Stimulated activated naive B cell treated with anti-CD40 and anti-IgM and Interleukin-4, amounts not matched to agents 10 μg/mL and 1 μg/mL and 100 μg/mL, for 72 hours (primary cell): ENCODE measurements around the gene TMEM163.
"Not testable (repeated sequence)": the region's sequence is repeated elsewhere in the genome, so short reads cannot be mapped to it uniquely, and the experiment has no call there.

ENCODE experiments used
- ATAC-seq, 2 donors: fragments of 150-1000 bp; cut with Tn5 transposase; replicated peaks; 2 replicates each; pipeline ENCODE4 v1.10.0; 2021; ENCODE audit warnings: moderate library complexity in 1 of 2
- DNase-seq: peaks from one replicate; pipeline ENCODE4 v3.0.0; 2021
- H3K27ac Mint-ChIP-seq: one replicate; pipeline ENCODE4 v1.8.0; 2022; ENCODE audit warnings: mild to moderate bottlenecking, mixed read lengths
- H3K27me3 Mint-ChIP-seq, 2 donors: one replicate each; pipeline ENCODE4 v1.8.0; 2022; ENCODE audit warnings: mixed read lengths in 2 of 2
- H3K36me3 Mint-ChIP-seq, 2 donors: one replicate each; pipeline ENCODE4 v1.8.0; 2022; ENCODE audit warnings: mixed read lengths in 2 of 2, mild to moderate bottlenecking in 1 of 2
- H3K4me1 Mint-ChIP-seq, 2 donors: one replicate each; pipeline ENCODE4 v1.8.0; 2022; ENCODE audit warnings: mixed read lengths in 2 of 2, mild to moderate bottlenecking in 1 of 2
- H3K4me3 Mint-ChIP-seq, 2 donors: one replicate each; pipeline ENCODE4 v1.8.0; 2022; ENCODE audit warnings: mild to moderate bottlenecking in 2 of 2, mixed read lengths in 2 of 2, moderate library complexity in 1 of 2
- H3K9me3 Mint-ChIP-seq, 2 donors: one replicate each; pipeline ENCODE4 v1.8.0; 2022; ENCODE audit warnings: mixed read lengths in 2 of 2, mild to moderate bottlenecking in 1 of 2

Gene TMEM163

GRCh38 chr2:134476982-134477381 is 241.8 kb downstream of the TMEM163 start:
- not testable (repeated sequence) for H3K27me3 Mint-ChIP-seq, H3K4me1 Mint-ChIP-seq, H3K4me3 Mint-ChIP-seq, DNase-seq, H3K9me3 Mint-ChIP-seq, H3K27ac Mint-ChIP-seq, H3K36me3 Mint-ChIP-seq, ATAC-seq

- no peaks in the 10 kb centered on the region for H3K4me1 Mint-ChIP-seq
- H3K27me3 Mint-ChIP-seq: no peaks in the 10 kb centered on the region
- H3K9me3 Mint-ChIP-seq: peaks cover 6% of the 10 kb centered on the region in 2 donors
- ATAC-seq (no peak), DNase-seq (no peak)
- H3K36me3 Mint-ChIP-seq: peaks cover 0 to 9% of the 10 kb centered on the region in 2 donors
- no peak overlapping the region for H3K4me3 Mint-ChIP-seq
- H3K27ac Mint-ChIP-seq: no peak overlapping the region
Measured at GRCh38 chr2:134470561-134471168, 248.1 kb downstream of the TMEM163 start.

- ATAC-seq: no peak
- Mint-ChIP-seq H3K4me1 (no peaks in the 10 kb centered on the region), H3K27ac (no peak overlapping the region), H3K36me3 (peaks cover 0 to 9% of the 10 kb centered on the region in 2 donors), H3K4me3 (no peak overlapping the region), H3K27me3 (no peaks in the 10 kb centered on the region), H3K9me3 (peaks cover 6% of the 10 kb centered on the region in 2 donors)
- DNase-seq: no peak
Measured at GRCh38 chr2:134469516-134470115, 249.2 kb downstream of the TMEM163 start.

- Mint-ChIP-seq H3K4me1 (no peaks in the 10 kb centered on the region), H3K36me3 (peaks cover 0 to 9% of the 10 kb centered on the region in 2 donors), H3K27ac (no peak overlapping the region), H3K9me3 (peaks cover 6% of the 10 kb centered on the region in 2 donors), H3K4me3 (no peak overlapping the region), H3K27me3 (no peaks in the 10 kb centered on the region)
- DNase-seq: no peak
- no peak for ATAC-seq
Measured at GRCh38 chr2:134468776-134469175, 250.0 kb downstream of the TMEM163 start.

- H3K27ac Mint-ChIP-seq: no peak overlapping the region
- ATAC-seq: no peak
Measured at GRCh38 chr2:134468164-134468563, 250.6 kb downstream of the TMEM163 start.

GRCh38 chr2:134466141-134466540 is 252.7 kb downstream of the TMEM163 start:
- no peak for DNase-seq
- Mint-ChIP-seq H3K36me3 (no peaks in the 10 kb centered on the region), H3K9me3 (peaks cover 0 to 1% of the 10 kb centered on the region in 2 donors), H3K4me1 (peaks cover 0 to 4% of the 10 kb centered on the region in 2 donors), H3K4me3 (no peak overlapping the region), H3K27me3 (no peaks in the 10 kb centered on the region), H3K27ac (no peak overlapping the region)
- ATAC-seq: peak in 1 of 2 donors; percentile 46

More at GRCh38 chr2:134468164-134468563, 250.6 kb downstream of the TMEM163 start:
- H3K4me1 Mint-ChIP-seq: no peaks in the 10 kb centered on the region
- no peak for DNase-seq
- no peaks in the 10 kb centered on the region for H3K27me3 Mint-ChIP-seq
- no peak overlapping the region for H3K4me3 Mint-ChIP-seq
- H3K9me3 Mint-ChIP-seq: peaks cover under 1 to 4% of the 10 kb centered on the region in 2 donors
- peaks cover 0 to 5% of the 10 kb centered on the region in 2 donors for H3K36me3 Mint-ChIP-seq

- Mint-ChIP-seq H3K9me3 (no peaks in the 10 kb centered on the region), H3K27ac (no peak overlapping the region), H3K4me1 (peaks cover 0 to 4% of the 10 kb centered on the region in 2 donors)
Measured at GRCh38 chr2:134465228-134466105, 253.3 kb downstream of the TMEM163 start.

GRCh38 chr2:134463699-134464022 is 255.1 kb downstream of the TMEM163 start:
- peaks cover 2 to 8% of the 10 kb centered on the region in 2 donors for H3K36me3 Mint-ChIP-seq
- H3K27ac Mint-ChIP-seq: no peak overlapping the region
- ATAC-seq: no peak
- DNase-seq: no peak
- no peaks in the 10 kb centered on the region for H3K27me3 Mint-ChIP-seq
- H3K4me1 Mint-ChIP-seq: peaks cover 0 to 6% of the 10 kb centered on the region in 2 donors
- H3K4me3 Mint-ChIP-seq: no peak overlapping the region
- H3K9me3 Mint-ChIP-seq: no peaks in the 10 kb centered on the region

More at GRCh38 chr2:134465228-134466105, 253.3 kb downstream of the TMEM163 start:
- no peaks in the 10 kb centered on the region for H3K27me3 Mint-ChIP-seq
- no peak for DNase-seq
- peaks cover 2 to 3% of the 10 kb centered on the region in 2 donors for H3K36me3 Mint-ChIP-seq
- H3K4me3 Mint-ChIP-seq: no peak overlapping the region
- no peak for ATAC-seq

GRCh38 chr2:134462791-134463698 is 255.8 kb downstream of the TMEM163 start:
- Mint-ChIP-seq H3K4me3 (no peak overlapping the region), H3K4me1 (peaks cover 0 to 6% of the 10 kb centered on the region in 2 donors), H3K36me3 (peaks cover 2 to 8% of the 10 kb centered on the region in 2 donors), H3K27me3 (no peaks in the 10 kb centered on the region), H3K9me3 (no peaks in the 10 kb centered on the region), H3K27ac (no peak overlapping the region)
- DNase-seq: no peak
- no peak for ATAC-seq

- no peak overlapping the region for H3K27ac Mint-ChIP-seq
- H3K4me1 Mint-ChIP-seq: peaks cover 0 to 6% of the 10 kb centered on the region in 2 donors
- H3K9me3 Mint-ChIP-seq: no peaks in the 10 kb centered on the region
- no peak for ATAC-seq
- no peak overlapping the region for H3K4me3 Mint-ChIP-seq
- no peaks in the 10 kb centered on the region for H3K27me3 Mint-ChIP-seq
- H3K36me3 Mint-ChIP-seq: peaks cover 2 to 8% of the 10 kb centered on the region in 2 donors
- no peak for DNase-seq
Measured at GRCh38 chr2:134462275-134462674, 256.5 kb downstream of the TMEM163 start.

GRCh38 chr2:134461511-134461910 is 257.3 kb downstream of the TMEM163 start:
- H3K4me1 Mint-ChIP-seq: peaks cover 0 to 6% of the 10 kb centered on the region in 2 donors
- no peaks in the 10 kb centered on the region for H3K27me3 Mint-ChIP-seq
- no peak overlapping the region for H3K4me3 Mint-ChIP-seq
- no peak for ATAC-seq
- DNase-seq: no peak
- H3K9me3 Mint-ChIP-seq: no peaks in the 10 kb centered on the region
- no peak overlapping the region for H3K27ac Mint-ChIP-seq
- peaks cover 2 to 8% of the 10 kb centered on the region in 2 donors for H3K36me3 Mint-ChIP-seq

GRCh38 chr2:134460583-134460998 is 258.2 kb downstream of the TMEM163 start:
- Mint-ChIP-seq H3K9me3 (no peaks in the 10 kb centered on the region), H3K4me3 (no peak overlapping the region), H3K27me3 (no peaks in the 10 kb centered on the region), H3K36me3 (peaks cover 2 to 12% of the 10 kb centered on the region in 2 donors), H3K27ac (peak overlapping the region; percentile 67), H3K4me1 (peaks cover 0 to 6% of the 10 kb centered on the region in 2 donors)
- peak; percentile 11 for DNase-seq
- peak; percentile 83 to 84 for ATAC-seq

GRCh38 chr2:134459706-134460406 is 258.9 kb downstream of the TMEM163 start:
- H3K4me3 Mint-ChIP-seq: no peak overlapping the region
- no peaks in the 10 kb centered on the region for H3K9me3 Mint-ChIP-seq
- no peaks in the 10 kb centered on the region for H3K27me3 Mint-ChIP-seq
- H3K27ac Mint-ChIP-seq: no peak overlapping the region
- H3K36me3 Mint-ChIP-seq: peaks cover 2 to 18% of the 10 kb centered on the region in 2 donors
- peaks cover 0 to 6% of the 10 kb centered on the region in 2 donors for H3K4me1 Mint-ChIP-seq
- DNase-seq (no peak), ATAC-seq (no peak)
